Stimulated activated CD4-positive, alpha-beta T cell treated with anti-CD3 and anti-CD28 coated beads, Interleukin-15, amount 100 ng/mL, for 1 hour (primary cell): ENCODE measurements around the gene SCUBE2.
A peak's percentile ranks its signal among the peaks of the same experiment; 100 is the strongest.

Experiments
- DNase-seq, 2 donors: peaks; one replicate each; pipeline ENCODE4 v3.0.0-alpha.2; 2020; ENCODE audit warnings: low read depth in 1 of 2, low spot score in 1 of 2

Gene SCUBE2

GRCh38 chr11:9047964-9048523, 43.4 kb downstream of the SCUBE2 start:
- no peak for DNase-seq

GRCh38 chr11:9046481-9046880, 44.9 kb downstream of the SCUBE2 start:
- DNase-seq, result no peak

- DNase-seq, result no peak
These were observed 48.9 kb downstream of the SCUBE2 start for GRCh38 chr11:9042488-9042887.

- no peak for DNase-seq
These were observed 49.7 kb downstream of the SCUBE2 start for GRCh38 chr11:9041747-9042146.

GRCh38 chr11:9040410-9040809, 51.0 kb downstream of the SCUBE2 start:
- DNase-seq, result no peak

GRCh38 chr11:9039863-9040262, 51.5 kb downstream of the SCUBE2 start:
- no peak for DNase-seq

- no peak for DNase-seq
These were observed 52.2 kb downstream of the SCUBE2 start for GRCh38 chr11:9039198-9039597.

GRCh38 chr11:9038541-9038940, 52.9 kb downstream of the SCUBE2 start:
- DNase-seq, result no peak

GRCh38 chr11:9037963-9038362, 53.4 kb downstream of the SCUBE2 start:
- no peak for DNase-seq

GRCh38 chr11:9037046-9037780, 54.2 kb downstream of the SCUBE2 start:
- DNase-seq, result no peak

GRCh38 chr11:9030601-9031000, 60.8 kb downstream of the SCUBE2 start:
- DNase-seq, result no peak

GRCh38 chr11:9029422-9029821, 62.0 kb downstream of the SCUBE2 start:
- DNase-seq, result no peak

- DNase-seq, result no peak
These were observed 62.8 kb downstream of the SCUBE2 start for GRCh38 chr11:9028581-9028980.

- DNase-seq, result no peak
These were observed 66.1 kb downstream of the SCUBE2 start for GRCh38 chr11:9025101-9025850.

GRCh38 chr11:9022961-9023680, 68.3 kb downstream of the SCUBE2 start:
- no peak for DNase-seq

GRCh38 chr11:9020916-9021315, 70.5 kb downstream of the SCUBE2 start:
- DNase-seq, result no peak

GRCh38 chr11:9019861-9020260, 71.5 kb downstream of the SCUBE2 start:
- DNase-seq, result no peak

- DNase-seq, result no peak
These were observed 73.6 kb downstream of the SCUBE2 start for GRCh38 chr11:9017773-9018172.

- no peak for DNase-seq
These were observed 74.3 kb downstream of the SCUBE2 start for GRCh38 chr11:9016916-9017642.

GRCh38 chr11:9015677-9016076, 75.7 kb downstream of the SCUBE2 start:
- DNase-seq, result peak; percentile 9 to 11

- DNase-seq, result no peak
These were observed 76.6 kb downstream of the SCUBE2 start for GRCh38 chr11:9014826-9015225.
